ENCODE measurements around the gene ACP3.
A peak's percentile ranks its signal among the peaks of the same experiment; 100 is the strongest.

ACP3 gene

DNA sequence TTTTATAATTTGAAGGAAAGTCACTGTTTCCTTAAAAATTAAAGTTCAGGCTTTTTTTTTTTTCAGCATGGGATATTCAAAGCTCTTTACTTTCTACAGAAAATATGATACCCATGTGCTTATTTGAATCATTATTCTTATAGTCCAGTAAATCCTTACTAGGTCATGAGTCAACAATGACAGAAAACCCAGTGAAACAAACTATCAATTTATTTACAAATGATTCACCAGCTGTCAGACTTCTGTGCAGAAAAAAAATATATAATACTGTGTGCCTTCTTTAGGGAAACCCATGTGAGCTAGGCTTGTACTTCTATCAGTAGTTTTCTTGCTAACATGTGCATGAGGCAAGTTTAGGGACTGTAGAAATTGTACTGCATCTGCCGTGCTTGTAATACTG is 1.2 kb downstream of the ACP3 start:
- DNase-seq (ENCODE audit: low spot score): no peak

DNA sequence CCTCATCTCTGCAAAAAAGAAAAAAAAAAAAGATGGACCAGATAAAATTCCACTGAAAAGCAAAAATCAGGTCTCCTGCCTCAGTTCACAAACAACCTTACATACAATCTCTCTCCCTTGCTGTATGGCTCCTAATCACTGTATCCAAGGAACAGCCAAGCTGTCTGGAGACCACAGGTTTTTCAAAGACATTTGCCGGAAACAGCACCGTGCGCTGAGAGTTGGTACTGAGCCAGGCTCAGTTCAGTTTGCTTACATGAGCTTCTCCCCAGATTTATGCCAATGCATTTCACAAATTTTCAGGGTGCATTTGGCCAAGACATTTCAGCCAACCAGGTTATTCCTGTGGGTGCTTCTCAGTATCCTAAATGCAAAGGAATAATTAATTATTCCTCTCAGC is 4.1 kb downstream of the ACP3 start:
- no peak for DNase-seq (ENCODE audit: low spot score)

DNA sequence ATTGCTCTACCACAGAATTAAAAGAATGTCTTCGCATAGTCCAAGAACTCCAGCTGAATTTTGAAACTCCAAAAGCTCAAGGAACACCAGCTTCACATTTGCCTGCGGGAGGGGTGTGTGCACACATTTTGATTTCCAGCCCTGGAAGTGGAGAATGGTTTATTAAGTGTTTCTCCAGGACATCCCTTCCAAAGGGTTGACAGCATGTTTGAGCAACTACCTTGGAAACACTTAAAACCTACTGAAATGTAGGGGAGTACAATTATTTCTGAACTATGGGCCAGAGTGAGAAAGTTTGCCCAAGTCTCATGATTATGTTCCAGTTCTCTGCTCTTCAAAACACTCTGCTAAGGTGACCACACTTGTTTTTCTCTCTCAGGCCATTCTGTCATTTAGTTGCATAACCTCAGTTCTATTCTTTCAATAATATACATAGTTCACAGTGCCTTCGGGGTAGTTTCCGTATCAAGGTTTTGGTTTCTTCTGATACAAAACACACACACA is 7.9 kb downstream of the ACP3 start:
- no peak for DNase-seq (ENCODE audit: low spot score)

DNA sequence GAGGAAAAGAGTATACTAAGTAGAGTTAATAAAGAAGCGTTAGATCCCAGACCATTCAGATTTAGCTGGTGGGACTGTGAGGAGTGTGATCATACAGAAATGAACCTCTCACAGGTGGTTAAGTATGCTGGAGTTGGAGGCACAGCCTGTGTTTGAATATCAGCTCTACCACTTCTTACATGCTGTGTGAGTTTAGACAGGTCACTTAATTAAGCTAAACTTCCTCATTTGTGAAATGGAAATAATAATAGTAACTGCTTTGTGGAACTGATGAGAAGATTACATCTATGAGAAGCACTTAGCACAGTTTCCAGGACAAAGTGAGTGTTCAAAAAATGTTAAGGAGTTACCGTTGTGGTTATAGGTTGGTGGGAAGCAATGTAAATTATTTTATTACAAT is 8.4 kb downstream of the ACP3 start:
- DNase-seq (ENCODE audit: low spot score): no peak

DNA sequence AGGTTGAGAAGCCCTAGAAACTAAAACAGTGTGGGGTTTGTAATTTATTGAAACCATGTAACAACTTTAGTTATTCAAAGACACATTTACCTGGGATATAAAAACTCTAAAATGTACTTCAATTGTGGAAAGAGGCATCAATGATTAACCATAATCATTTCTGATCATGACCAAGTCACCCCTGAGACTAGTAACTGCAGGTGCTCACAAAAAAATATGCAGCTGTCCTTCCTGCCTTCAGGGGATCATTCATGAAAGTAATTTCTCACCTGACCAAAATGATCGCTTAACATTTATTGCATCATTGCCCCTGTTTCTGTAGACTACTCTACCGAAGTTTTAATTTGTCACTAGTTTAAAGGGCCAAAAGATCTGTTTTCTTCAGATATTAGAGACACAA is 9.0 kb downstream of the ACP3 start:
- DNase-seq (ENCODE audit: low spot score): no peak

DNA sequence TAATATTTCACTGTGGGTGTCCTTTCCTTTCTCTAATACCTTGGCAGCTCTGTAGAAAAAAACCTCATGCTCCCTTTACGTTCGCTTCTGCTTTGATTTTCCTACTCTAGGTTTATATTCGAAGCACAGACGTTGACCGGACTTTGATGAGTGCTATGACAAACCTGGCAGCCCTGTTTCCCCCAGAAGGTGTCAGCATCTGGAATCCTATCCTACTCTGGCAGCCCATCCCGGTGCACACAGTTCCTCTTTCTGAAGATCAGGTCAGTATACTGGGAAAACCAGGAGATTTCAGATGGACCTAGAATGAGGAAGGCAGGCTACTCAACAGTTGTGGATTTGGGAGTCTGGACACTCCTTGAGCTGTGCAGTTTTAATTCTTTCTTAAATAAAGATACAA is 14.9 kb downstream of the ACP3 start:
- no peak for DNase-seq (ENCODE audit: low spot score)

DNA sequence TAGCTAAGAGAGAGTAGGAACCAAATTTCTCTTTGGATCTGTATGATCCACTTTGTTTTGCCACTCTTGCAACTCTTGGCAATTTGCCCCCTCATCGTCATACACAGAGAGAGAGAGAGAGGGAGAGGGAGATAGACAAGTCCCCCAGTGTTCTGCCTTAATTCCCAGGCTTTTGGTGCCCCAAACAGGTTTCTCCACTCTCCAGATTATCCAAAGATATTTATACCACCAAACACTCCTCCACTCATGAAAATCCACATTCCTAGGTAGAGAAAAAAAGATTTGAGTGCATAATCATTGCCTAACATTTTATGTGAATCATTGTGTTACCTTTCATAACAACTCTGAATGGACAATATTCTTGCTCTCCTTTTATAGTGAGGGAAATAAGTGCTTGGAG is 15.3 kb downstream of the ACP3 start:
- DNase-seq (ENCODE audit: low spot score): no peak

DNA sequence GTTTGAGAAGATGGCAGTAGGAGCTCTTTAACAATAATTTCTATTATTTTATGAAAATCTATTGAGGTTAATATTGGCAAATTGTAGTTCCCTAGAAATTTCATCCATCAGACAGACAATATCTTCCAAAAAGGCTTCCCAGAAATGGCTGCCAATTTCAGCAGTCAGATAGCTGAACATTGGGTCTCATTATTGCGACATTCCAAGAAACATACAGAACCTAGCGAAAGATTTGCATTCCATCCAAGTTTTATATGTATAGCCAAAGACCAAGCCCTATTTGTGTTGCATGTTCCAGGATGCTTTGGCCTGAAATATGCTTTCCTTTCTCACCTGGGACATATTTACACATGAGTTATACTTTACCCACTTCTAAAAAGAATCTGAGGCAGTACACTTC is 24.5 kb downstream of the ACP3 start:
- DNase-seq (ENCODE audit: low spot score): no peak

DNA sequence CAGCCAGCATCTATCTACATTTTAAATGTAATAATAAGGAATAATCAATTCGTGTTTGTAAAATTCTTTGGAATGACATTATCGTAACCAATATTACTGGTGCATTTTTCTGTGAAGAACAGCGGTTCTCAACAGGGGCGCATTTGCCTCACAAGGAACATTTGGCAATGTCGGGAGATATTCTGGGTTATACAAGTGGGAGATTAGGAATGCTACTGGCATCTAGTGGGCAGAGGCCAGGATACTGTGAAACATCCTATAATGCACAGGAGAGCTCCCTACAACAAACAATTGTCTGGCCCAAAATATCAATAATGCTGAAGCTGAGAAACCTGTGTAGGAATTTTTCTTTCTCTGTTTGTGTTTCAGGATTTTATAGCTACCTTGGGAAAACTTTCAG is 25.0 kb downstream of the ACP3 start:
- no peak for DNase-seq (ENCODE audit: low spot score)

DNA sequence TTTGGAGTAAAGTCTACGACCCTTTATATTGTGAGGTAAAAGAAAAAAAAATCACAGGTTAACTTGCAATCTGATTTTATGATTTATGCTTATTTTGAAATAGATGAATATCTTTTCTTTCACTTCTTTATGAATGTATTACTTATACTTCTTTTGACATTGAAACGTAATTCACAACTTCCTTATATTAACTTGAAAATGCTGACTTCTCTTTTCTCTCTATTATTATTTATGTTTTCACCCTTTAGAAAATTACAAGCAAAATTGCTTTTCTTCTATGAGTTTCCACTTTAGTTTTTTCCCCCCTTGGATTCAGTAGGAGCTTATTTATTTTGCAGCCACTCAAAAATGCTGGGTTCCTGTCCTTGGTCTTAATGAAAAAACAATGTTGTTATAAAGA is 25.4 kb downstream of the ACP3 start:
- no peak for DNase-seq (ENCODE audit: low spot score)

DNA sequence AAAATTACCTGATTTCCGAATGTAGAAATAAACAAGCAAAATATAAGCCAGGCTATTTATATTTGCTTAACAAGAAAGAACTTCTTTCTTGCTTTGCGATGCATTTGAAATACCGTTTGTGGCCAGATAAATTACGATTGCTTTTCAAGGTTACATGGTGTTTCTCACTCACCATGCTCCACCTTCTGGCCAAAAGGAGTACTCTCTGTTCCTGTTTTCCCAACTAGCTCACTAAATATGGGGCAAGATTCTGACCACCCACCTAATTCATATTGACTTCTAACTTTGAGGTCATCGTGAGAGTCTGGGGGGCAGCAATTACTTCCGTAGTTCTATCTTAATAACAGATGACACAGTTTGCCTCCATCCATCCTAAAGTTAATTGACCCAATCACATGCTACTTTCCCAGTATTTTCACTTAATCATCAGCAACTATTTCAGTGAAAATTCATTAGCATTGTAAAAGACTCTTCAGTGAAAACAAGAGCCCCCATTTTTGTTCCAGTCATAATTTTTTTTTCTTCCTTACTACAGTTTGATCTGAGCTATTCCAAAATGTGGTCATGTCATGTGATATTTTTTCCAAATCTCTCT is 25.9 kb downstream of the ACP3 start:
- peak; percentile 34 for DNase-seq (ENCODE audit: low spot score)

DNA sequence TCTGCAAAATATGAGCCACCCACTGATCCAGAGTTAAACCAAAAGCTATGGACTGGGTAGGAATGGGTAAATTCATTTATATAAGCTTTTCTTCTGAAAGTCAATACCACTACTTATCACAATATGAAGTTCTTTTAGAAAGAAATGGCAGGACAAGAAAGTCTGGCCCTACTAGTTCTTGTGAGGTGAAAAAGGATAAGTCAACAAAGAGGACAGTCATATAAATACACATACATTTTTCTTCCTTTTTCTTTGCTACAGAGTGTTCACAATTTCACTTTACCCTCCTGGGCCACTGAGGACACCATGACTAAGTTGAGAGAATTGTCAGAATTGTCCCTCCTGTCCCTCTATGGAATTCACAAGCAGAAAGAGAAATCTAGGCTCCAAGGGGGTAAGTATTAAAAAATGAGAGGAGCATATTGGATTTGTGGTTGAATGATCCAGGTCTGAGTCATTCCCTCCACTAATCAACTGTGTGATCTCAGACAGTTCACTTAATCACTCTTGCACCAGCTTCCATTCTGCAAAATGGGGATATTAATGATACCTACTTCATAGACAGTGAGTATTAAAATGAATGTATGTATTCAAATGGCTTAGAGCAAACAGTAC is 27.6 kb downstream of the ACP3 start:
- DNase-seq (ENCODE audit: low spot score): no peak

DNA sequence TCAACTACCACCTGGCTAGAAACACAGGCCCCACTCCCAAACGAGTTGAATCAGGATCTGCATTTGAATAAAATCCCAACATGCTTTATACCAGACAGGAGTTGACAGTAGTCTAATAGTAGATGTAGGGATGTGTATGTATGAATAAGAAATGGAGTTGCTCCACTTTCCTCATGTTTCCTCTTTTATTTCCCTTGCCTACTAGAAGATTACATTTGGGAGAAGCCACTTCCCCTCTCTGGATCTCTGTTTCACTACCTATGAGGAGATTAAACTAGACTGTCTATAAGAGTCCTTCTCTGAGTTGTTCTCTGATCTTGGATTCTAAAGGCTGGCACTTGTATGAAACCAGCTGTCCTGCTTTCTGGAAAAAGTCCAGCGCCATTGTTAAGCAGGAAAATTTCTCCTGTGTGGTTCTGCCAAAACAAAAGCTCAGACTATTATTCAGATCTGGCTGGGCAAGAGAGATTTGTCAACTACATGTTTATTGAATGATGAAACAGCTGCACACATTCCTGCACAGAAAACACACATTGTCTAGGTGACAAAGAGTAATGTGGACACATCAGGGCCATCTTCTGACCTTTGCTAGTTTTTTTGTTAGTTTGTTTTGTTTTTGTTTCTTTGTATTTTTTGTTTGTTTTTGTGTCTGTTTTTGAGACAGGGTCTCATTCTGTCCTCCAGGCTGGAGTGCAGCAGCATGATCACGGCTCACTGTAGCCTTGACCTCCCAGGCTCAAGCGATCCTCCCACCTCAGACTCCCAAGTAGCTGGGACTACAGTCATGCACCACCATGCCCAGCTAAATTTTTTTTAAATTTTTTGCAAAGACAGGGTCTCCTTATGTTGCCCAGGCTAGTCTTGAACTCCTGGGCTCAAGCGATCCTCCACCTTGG is 29.9 kb downstream of the ACP3 start:
- DNase-seq (ENCODE audit: low spot score): no peak

DNA sequence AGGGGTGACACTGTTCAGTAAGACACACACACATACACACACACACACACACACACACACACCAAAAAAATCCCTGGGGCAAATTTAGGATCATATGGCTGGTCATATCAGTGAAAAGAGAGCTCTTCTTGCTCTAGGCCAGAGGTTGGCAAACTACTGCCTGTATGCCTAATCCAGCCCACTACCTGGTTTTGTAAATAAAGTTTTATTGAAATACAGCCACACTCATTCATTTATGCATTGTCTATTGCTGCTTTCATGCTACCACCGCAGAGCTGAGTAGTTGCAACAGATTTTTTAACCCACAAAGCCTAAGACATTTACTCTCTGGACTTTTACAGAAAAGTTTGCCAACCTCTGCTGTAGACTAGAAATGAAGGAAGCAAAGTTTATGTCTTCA is 30.6 kb downstream of the ACP3 start:
- no peak for DNase-seq (ENCODE audit: low spot score)

DNA sequence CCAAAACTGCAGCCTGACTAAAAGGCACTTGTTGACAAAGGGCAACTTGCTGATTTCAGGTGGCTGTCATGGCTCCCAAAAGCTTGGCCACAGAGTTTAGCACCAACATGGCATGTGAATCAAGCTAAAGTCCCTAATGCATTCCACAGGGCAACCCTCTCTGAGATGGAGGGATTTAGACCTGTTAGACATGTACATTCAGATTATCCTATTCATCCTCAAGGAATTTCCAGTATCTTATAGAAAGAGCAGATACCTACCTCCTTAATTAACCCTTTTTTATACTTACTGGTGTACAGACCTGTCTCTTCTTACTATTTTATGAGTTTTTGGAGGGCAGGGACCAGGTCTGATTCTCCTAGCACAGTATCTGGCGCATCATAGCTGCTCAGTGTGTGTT is 31.3 kb downstream of the ACP3 start:
- no peak for DNase-seq (ENCODE audit: low spot score)

DNA sequence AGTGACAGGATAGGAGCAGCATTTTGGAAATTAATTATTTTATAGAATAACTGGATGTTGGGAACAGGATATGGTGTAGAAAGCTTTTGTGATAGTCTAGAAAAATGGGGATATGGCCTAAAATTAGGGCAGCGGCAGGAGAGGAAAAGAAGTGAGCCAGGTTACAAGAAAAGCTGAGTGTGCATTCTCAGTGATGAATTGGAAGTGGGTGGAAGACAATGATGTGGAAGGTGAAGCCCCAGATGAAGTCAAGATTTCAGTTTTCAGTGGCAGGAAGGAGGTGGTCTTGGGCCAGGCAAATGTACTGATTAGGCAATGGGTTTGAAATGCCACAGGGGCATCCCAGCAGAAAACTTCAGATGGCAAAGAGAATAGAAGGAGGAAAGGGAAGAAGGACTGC is 33.6 kb downstream of the ACP3 start:
- DNase-seq (ENCODE audit: low spot score): no peak

DNA sequence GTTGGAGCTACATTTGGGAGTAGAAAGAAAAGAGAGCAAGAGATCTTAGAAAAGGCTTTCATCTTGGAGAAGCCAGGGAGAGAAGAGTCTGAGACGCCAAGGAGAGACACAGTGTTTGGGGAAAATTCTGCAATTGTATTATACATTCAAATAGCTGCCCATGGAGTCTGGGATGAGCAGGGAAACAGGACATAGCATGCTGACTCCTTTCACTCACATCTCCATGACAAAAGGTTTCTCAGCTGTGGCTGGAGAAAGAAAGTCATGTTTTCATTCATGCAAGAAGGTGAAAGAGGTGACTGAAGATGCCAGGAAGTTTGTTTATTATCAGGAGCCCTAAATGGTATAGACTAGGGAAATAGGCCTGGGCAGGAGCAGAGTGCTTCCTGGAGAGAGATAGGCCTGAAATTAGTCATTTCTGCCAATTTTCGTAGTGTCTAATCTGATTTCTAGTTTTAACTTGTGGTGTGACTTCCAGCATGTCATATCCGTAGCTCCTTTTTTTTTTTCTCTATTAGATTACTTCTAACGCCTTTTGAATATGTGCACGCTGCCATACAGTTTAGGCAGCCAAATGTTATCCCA is 34.1 kb downstream of the ACP3 start:
- DNase-seq (ENCODE audit: low spot score): no peak

DNA sequence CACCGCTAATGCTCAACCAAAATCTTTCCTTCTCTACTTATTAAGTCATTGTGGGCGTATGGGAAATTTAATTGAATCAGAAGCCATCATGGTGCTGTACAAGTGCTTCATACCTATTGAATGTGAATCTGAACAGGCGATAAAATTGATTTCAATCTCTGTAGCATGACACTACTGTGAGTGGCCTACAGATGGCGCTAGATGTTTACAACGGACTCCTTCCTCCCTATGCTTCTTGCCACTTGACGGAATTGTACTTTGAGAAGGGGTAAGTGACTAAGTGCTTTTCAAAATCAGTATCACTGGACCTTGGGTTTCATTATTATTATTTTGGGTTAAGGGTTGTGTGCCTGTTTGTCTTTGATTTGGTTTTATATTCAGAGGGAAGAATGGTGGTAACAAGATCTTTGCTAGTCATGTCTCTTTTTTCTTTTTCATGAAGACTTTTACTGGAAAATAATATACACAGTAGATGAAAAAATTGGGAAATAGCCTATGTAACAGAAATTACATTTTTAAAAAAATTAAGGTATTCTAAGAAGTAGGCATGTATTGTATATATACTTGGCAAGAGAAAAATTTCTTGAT is 35.4 kb downstream of the ACP3 start:
- peak; percentile 78 for DNase-seq (ENCODE audit: low spot score)

DNA sequence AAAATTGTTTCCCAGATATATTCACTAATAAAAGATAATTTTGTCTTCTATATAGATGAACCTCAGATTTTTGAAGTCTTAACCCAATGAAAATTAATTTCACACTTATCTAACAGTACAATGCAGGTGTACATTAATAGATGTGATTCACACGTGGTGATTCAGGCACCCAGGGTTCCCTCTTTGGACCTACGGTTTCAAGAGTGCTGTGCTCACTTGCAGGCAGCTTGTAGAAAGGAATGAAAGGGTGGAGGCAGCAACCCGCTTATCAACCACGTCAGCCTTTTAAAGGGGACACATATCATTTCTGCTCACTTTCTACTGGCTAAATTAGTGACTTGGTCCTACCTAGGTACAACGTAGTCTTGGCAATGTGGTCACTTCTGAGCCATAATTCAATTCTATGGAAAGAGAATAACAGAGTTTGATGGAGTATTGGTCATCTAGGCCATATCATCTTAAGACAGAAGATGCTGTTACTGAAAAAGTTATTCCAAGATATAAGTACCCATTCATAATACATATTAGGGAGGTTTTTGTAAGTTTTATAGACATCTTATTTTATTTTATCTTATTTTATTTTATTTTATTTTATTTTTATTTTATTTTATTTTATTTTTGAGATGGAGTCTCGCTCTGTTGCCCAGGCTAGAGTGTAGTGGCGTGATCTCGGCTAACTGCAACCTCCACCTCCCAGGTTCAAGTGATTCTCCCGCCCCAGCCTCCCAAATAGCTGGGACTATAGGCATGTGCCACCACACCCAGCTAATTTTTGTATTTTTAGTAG is 37.9 kb downstream of the ACP3 start:
- no peak for DNase-seq (ENCODE audit: low spot score)

DNA sequence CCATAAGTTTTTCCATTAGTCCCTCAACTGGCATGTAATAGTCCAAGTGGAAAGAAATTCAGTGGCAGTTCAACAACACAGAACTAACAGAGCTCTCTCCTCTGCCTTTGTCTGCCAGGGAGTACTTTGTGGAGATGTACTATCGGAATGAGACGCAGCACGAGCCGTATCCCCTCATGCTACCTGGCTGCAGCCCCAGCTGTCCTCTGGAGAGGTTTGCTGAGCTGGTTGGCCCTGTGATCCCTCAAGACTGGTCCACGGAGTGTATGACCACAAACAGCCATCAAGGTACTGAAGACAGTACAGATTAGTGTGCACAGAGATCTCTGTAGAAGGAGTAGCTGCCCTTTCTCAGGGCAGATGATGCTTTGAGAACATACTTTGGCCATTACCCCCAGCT is 39.4 kb downstream of the ACP3 start:
- DNase-seq (ENCODE audit: low spot score): no peak

DNA sequence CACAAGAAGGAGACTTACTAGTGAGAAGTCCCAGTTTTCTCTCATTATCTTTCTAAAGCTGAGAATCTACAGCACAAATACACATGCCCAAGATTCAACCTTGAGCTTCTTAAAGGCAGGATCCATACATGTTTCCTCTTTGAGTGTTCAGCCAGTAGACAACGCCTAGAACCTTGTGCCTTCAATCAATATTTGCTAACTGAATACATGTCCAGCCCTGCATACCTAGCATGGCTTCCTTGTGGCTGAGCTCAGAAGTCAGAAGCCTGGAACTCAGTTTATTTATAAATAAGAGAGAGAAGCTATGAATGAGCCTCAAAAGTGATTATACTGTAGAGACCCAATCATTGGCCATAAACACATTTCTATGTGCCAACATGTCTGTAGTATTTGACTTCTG is 43.5 kb downstream of the ACP3 start:
- DNase-seq (ENCODE audit: low spot score): no peak

DNA sequence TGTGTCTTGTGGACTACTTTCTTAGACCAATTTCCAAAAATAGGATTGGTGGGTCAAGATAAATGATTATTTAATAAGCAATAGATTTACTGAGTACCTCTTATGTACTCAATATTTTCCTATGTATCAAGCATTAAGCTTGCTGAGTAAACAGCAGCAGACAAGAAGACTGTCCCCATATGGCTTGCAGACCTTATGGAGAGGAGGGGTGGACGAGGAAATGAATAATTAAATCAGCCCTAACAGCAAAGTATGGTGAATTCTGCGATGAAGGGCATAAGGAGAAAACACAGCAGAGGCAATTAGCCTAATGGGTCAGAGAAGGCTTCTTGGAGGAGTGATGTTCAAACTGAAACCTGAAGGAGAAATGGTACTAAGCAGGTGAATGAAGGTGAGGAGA is 45.1 kb downstream of the ACP3 start:
- DNase-seq (ENCODE audit: low spot score): no peak

All from hematopoietic multipotent progenitor cell treated with erythropoietin and hydrocortisone succinate and interleukin-3 and kit ligand, for 17 days (in vitro differentiated cells).